ENCODE data around the gene CSMD2.

CSMD2 gene

DNA sequence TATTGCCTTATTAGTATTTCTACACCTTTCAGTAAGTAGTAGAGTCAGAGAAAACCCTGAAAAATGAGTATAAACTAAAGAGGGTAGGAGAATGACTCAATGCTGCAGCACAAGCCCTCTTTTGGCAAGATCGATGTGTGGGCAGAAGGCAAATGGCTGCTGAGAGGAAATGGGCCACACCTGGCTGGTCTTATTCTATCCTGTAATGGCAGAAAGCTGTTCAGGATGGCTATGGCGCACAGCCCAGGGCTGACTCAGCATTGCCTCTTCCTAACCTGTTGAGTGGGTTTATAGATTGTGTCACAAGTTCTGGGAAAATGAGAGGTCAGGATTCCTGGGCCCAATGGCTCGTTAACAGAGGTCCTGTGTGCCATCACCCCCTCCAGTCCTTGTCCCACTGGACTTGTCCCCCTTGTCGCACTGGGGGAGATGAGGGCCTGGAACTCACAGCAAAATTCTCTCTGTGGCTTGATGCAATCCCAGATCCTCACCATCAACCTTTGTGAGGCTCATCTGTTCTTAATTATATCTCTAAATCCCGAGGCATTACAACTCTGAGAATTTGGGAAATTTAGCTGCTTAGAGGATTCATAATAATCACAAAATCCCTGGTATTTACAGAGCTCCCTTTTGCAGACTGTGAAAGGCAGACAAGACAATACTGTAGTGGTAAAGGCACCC, 287.9 kb downstream of the CSMD2 start:
- Histone ChIP-seq H3K9ac (ENCODE audit: low read depth, low read length) (no peak overlapping the region), H3K36me3 (ENCODE audit: control insufficient read depth, insufficient read depth, low read length) (no peaks in the 10 kb centered on the region), H3K9me3 (ENCODE audit: control insufficient read depth, insufficient read depth, low read length) (no peaks in the 10 kb centered on the region), H3K27me3 (ENCODE audit: control insufficient read depth, insufficient read depth, low read length) (no peaks in the 10 kb centered on the region), H3K4me3 (ENCODE audit: low read depth, low read length) (no peak overlapping the region), H3K4me1 (ENCODE audit: control insufficient read depth, insufficient read depth, low read length) (no peaks in the 10 kb centered on the region)

DNA sequence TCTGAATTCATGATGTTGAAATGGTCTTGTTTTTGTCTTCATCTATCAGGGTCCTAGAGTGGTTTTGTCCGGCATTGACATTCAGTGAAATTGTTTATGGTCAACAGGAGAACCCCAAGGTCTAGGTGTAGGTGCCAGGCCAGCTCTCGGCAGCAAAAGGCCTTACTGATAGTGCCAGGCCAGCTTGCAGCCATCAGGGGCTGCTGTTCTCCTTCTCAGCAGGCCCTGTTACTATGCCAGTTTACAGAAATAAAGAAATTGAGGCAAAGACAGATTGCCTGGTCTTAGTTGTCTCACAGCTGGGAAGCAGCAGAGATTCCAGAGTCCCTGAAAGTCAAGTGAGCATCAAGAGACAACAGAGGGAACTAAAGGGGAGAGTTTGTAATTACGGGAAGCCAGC, 289.2 kb downstream of the CSMD2 start:
- H3K36me3 ChIP-seq (ENCODE audit: control insufficient read depth, insufficient read depth, low read length): no peaks in the 10 kb centered on the region
- H3K4me3 ChIP-seq (ENCODE audit: low read depth, low read length): no peak overlapping the region
- H3K4me1 ChIP-seq (ENCODE audit: control insufficient read depth, insufficient read depth, low read length): no peaks in the 10 kb centered on the region
- no peaks in the 10 kb centered on the region for H3K27me3 ChIP-seq (ENCODE audit: control insufficient read depth, insufficient read depth, low read length)
- no peaks in the 10 kb centered on the region for H3K9me3 ChIP-seq (ENCODE audit: control insufficient read depth, insufficient read depth, low read length)
- H3K9ac ChIP-seq (ENCODE audit: low read depth, low read length): no peak overlapping the region

DNA sequence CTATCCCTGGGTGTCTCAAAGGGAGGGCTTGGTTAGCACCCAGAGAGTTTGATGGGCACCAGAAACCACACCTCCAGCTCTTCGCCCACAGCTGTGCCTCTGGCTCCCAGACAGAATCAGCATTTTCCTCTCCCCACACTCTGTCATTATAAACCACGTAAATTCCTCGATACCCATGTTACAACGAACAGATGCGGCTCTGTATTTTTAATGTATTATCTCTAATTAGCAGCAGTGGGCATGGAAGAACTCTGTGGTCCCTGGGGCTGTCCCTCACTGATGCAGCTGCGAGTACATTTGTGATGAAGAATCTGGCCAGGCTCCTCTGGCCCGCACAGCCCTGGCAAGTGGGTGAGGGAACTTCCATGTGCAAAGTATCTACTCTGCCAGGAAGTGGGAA, 290.4 kb downstream of the CSMD2 start:
- no peak overlapping the region for H3K4me3 ChIP-seq (ENCODE audit: low read depth, low read length)
- no peak overlapping the region for H3K9ac ChIP-seq (ENCODE audit: low read depth, low read length)
- no peaks in the 10 kb centered on the region for H3K4me1 ChIP-seq (ENCODE audit: control insufficient read depth, insufficient read depth, low read length)
- no peaks in the 10 kb centered on the region for H3K27me3 ChIP-seq (ENCODE audit: control insufficient read depth, insufficient read depth, low read length)
- no peaks in the 10 kb centered on the region for H3K36me3 ChIP-seq (ENCODE audit: control insufficient read depth, insufficient read depth, low read length)
- no peaks in the 10 kb centered on the region for H3K9me3 ChIP-seq (ENCODE audit: control insufficient read depth, insufficient read depth, low read length)

DNA sequence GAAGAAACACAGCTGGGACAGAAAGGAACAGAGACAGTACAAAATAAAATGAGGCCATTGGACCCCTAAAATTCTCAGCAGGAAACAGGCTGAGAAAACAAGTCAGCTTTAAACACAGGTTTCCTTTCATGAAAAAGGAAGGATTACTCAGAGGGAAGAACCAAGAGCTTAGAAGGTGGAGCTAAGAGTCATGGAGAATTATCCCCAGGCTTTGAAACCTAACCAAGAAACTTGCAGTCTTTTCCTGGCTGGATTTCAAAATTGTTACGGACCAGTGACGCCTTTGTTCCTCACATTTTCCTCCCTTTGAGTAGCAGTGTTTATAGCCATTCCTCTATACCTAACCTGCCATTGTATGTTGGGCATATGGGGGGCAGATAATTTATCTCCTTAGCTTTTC, 292.3 kb downstream of the CSMD2 start:
- Histone ChIP-seq H3K4me3 (ENCODE audit: low read depth, low read length) (no peak overlapping the region), H3K4me1 (ENCODE audit: control insufficient read depth, insufficient read depth, low read length) (peaks cover 2% of the 10 kb centered on the region), H3K9ac (ENCODE audit: low read depth, low read length) (no peak overlapping the region), H3K36me3 (ENCODE audit: control insufficient read depth, insufficient read depth, low read length) (no peaks in the 10 kb centered on the region), H3K27me3 (ENCODE audit: control insufficient read depth, insufficient read depth, low read length) (no peaks in the 10 kb centered on the region), H3K9me3 (ENCODE audit: control insufficient read depth, insufficient read depth, low read length) (no peaks in the 10 kb centered on the region)

DNA sequence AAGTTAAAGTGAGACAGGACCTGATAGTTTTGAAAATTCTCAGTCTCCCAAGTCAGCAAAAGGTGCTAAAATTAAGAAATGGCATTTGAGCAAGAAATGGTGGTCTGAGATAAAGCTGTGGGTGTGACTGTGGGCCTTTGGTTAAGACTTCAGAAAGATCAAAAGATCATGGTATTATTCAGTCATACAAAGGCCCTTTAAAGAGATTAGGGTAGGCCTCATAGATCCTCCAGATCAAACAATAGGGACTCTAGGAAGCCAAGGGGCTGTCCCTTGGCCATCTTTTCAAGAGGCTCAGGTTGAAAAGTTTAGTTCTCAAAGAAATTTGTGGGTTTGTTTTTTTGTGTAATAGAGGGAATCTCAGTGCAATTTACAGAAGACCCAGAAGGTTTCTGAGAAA, 292.8 kb downstream of the CSMD2 start:
- Histone ChIP-seq H3K27me3 (ENCODE audit: control insufficient read depth, insufficient read depth, low read length) (no peaks in the 10 kb centered on the region), H3K4me1 (ENCODE audit: control insufficient read depth, insufficient read depth, low read length) (peaks cover 2% of the 10 kb centered on the region), H3K9ac (ENCODE audit: low read depth, low read length) (no peak overlapping the region), H3K9me3 (ENCODE audit: control insufficient read depth, insufficient read depth, low read length) (no peaks in the 10 kb centered on the region), H3K4me3 (ENCODE audit: low read depth, low read length) (no peak overlapping the region), H3K36me3 (ENCODE audit: control insufficient read depth, insufficient read depth, low read length) (no peaks in the 10 kb centered on the region)

DNA sequence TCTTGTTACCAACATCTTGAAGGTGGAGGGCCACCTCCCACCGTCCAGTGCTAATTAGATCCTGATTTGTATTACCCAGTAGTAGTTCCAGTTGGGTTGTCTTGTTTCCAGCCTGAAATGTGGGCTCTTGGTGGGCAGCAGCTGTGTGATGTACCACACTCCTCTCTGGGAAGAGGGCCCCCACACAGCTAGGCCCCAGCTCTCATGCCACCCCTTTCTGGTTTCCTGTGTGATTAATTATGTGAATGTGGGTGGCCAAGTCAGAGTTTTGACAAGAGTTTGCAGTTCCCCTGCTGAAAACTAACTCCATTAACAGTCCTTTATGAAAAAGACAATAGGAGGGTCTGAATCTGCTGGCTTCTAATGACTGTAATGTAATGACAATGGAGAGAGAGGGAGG, 297.3 kb downstream of the CSMD2 start:
- Histone ChIP-seq H3K4me1 (ENCODE audit: control insufficient read depth, insufficient read depth, low read length) (peaks cover 2% of the 10 kb centered on the region), H3K4me3 (ENCODE audit: low read depth, low read length) (no peak overlapping the region), H3K9me3 (ENCODE audit: control insufficient read depth, insufficient read depth, low read length) (no peaks in the 10 kb centered on the region), H3K9ac (ENCODE audit: low read depth, low read length) (no peak overlapping the region), H3K27me3 (ENCODE audit: control insufficient read depth, insufficient read depth, low read length) (no peaks in the 10 kb centered on the region), H3K36me3 (ENCODE audit: control insufficient read depth, insufficient read depth, low read length) (no peaks in the 10 kb centered on the region)

DNA sequence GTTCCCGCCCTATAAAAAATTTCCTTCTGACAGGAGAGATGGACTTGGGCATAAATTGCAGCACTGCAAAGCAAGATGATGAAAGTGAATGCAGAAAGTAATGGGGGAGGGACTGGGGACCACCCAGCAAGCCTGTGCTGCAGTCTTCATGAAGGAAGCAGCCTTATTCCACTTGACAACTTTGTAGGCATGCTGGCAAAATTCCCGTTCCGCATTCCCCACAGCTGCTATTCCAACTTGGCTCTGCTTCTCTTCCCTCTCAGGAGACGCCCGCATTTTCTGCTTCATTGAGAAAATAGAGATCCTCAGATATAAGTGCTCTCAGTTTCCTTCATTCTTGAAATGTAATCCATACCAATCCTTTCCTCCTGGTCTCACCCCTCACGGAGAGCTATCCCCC, 298.7 kb downstream of the CSMD2 start:
- no peaks in the 10 kb centered on the region for H3K36me3 ChIP-seq (ENCODE audit: control insufficient read depth, insufficient read depth, low read length)
- H3K9ac ChIP-seq (ENCODE audit: low read depth, low read length): no peak overlapping the region
- H3K4me1 ChIP-seq (ENCODE audit: control insufficient read depth, insufficient read depth, low read length): peaks cover 2% of the 10 kb centered on the region
- no peak overlapping the region for H3K4me3 ChIP-seq (ENCODE audit: low read depth, low read length)
- H3K9me3 ChIP-seq (ENCODE audit: control insufficient read depth, insufficient read depth, low read length): no peaks in the 10 kb centered on the region
- H3K27me3 ChIP-seq (ENCODE audit: control insufficient read depth, insufficient read depth, low read length): no peaks in the 10 kb centered on the region

DNA sequence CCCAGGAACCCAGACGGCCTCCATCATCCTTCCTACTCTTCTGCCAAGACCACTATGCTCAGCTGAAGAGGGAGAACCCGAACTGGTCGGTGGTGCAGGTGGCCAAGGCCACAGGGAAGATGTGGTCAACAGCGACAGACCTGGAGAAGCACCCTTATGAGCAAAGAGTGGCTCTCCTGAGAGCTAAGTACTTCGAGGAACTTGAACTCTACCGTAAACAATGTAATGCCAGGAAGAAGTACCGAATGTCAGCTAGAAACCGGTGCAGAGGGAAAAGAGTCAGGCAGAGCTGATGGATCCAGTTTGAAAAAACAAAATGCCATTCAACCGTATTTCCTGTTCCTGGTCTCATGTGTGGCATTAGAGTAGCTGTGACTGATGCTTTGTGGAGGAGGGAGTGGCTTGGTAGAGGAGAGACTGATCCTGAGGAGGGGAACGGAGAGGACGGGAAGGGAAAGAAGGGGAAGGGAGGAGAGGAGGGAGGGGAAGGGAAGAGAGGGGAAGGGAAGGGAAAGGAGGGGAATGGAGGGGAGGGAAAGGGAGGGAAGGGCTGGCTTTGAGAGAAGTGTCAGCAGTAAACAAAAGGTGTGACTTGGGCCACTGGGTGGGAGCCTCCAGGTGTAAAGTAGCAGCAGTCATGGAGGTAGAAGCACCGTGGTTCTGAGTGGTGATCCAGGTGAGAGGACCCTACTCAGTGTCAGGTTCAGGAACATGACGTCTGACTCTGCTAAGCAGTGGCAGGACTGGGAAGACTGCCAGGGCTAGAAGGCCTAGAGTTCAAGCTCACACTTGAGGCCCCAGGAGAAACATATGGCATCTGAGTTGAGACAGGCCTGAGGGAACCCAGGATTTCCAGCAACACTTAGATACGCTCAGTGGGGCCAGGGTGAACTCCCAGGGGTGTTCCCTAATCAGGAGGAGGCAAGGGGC, 300.3 kb downstream of the CSMD2 start:
- Histone ChIP-seq H3K4me3 (ENCODE audit: low read depth, low read length) (no peak overlapping the region), H3K4me1 (ENCODE audit: control insufficient read depth, insufficient read depth, low read length) (peaks cover 2% of the 10 kb centered on the region), H3K27me3 (ENCODE audit: control insufficient read depth, insufficient read depth, low read length) (no peaks in the 10 kb centered on the region), H3K9me3 (ENCODE audit: control insufficient read depth, insufficient read depth, low read length) (no peaks in the 10 kb centered on the region), H3K9ac (ENCODE audit: low read depth, low read length) (no peak overlapping the region), H3K36me3 (ENCODE audit: control insufficient read depth, insufficient read depth, low read length) (no peaks in the 10 kb centered on the region)

DNA sequence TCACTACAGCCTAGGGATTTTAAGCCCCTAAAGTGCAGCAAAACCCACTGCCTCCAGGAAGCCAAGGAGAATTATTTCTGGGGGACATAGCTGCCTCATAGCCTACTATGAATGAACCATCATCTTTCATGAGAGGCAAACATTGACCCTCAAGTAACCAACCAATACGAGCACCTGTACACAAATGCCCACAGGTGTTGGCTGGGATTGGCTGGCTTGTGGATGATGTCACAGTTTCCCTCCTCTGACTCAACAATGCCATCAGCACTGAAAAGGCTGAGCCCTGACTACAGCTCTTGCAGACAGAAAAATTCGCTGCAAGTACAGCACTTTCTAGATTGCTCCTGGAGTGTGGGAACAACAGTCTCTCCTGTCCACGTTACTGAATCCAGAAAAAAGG, 301.3 kb downstream of the CSMD2 start, which contains the start of gene HMGB4:
Gene HMGB4, plus strand, starts transcription at position 301 of the 400 bp plus-strand sequence. CDS start 113 bp downstream, outside the sequence.
- Histone ChIP-seq H3K4me3 (ENCODE audit: low read depth, low read length) (no peak within 1 kb of the TSS), H3K4me1 (ENCODE audit: control insufficient read depth, insufficient read depth, low read length) (peaks cover 2% of the 10 kb centered on the region), H3K27me3 (ENCODE audit: control insufficient read depth, insufficient read depth, low read length) (no peaks in the 10 kb centered on the region), H3K36me3 (ENCODE audit: control insufficient read depth, insufficient read depth, low read length) (no peaks in the 10 kb centered on the region), H3K9ac (ENCODE audit: low read depth, low read length) (no peak within 1 kb of the TSS), H3K9me3 (ENCODE audit: control insufficient read depth, insufficient read depth, low read length) (no peaks in the 10 kb centered on the region)

DNA sequence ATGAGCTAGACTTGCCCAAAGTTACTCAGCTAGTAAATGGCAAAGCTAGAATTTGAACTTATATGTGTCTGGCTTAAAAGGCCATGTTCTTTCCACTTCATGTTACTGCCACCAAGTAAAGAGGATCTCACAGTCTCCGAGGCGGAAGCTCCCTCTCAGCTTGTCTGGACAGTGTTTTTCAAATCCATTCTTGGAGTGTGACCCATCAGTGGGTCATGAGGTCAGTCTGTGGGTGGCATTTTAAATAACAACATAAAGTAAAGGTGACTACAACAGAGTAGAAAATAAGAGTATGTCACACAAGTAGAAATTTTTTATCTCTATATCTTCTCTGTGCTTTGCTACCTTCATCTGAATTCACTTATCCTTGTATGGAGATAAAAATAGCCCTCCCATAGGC, 304.4 kb downstream of the CSMD2 start:
- no peaks in the 10 kb centered on the region for H3K4me1 ChIP-seq (ENCODE audit: control insufficient read depth, insufficient read depth, low read length)
- no peaks in the 10 kb centered on the region for H3K36me3 ChIP-seq (ENCODE audit: control insufficient read depth, insufficient read depth, low read length)
- no peak overlapping the region for H3K4me3 ChIP-seq (ENCODE audit: low read depth, low read length)
- no peaks in the 10 kb centered on the region for H3K27me3 ChIP-seq (ENCODE audit: control insufficient read depth, insufficient read depth, low read length)
- H3K9me3 ChIP-seq (ENCODE audit: control insufficient read depth, insufficient read depth, low read length): no peaks in the 10 kb centered on the region
- H3K9ac ChIP-seq (ENCODE audit: low read depth, low read length): no peak overlapping the region

DNA sequence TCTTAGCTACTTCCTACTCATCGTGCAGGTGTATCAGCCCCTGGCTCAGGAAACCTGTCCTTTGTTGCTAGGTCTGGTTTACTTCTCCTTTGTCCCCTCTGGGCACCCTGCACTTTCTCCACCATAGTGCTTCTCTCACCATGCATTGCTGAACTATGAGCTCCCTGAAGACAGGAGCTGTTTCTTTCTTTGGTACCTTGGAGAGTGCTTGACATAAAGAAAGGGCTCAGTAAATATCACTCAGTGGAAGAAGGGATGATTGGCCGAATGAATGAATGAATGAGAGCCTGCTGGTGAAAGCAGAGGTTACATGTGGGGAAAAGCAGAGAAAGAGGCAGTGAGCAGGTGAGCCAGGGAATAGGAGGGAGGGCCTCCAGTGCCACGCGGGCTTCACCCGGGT, 310.9 kb downstream of the CSMD2 start:
- H3K4me1 ChIP-seq (ENCODE audit: control insufficient read depth, insufficient read depth, low read length): peaks cover 4% of the 10 kb centered on the region
- no peaks in the 10 kb centered on the region for H3K36me3 ChIP-seq (ENCODE audit: control insufficient read depth, insufficient read depth, low read length)

DNA sequence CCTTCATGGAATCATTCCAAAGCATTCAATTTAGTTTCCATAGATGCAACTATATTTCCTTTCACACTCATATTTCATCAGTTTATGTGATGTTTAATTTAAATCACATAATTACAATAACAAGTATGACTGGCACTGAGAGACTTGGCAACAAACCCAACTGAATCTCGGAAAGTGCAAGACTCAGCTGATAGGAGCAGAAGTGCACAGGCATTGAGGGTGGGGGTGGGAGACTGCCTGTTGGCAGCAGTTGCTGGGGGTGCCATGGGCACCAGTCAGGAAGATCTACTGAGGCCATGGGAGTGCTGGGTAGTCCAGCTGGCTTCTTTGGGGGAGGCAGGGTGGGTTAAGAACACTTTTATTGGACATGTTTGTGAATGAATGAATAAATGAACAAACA, 311.6 kb downstream of the CSMD2 start:
- H3K36me3 ChIP-seq (ENCODE audit: control insufficient read depth, insufficient read depth, low read length): no peaks in the 10 kb centered on the region

More for the DNA sequence above, 310.9 kb downstream of the CSMD2 start:
- H3K4me3 ChIP-seq (ENCODE audit: low read depth, low read length): no peak overlapping the region
- H3K27me3 ChIP-seq (ENCODE audit: control insufficient read depth, insufficient read depth, low read length): no peaks in the 10 kb centered on the region
- no peak overlapping the region for H3K9ac ChIP-seq (ENCODE audit: low read depth, low read length)
- no peaks in the 10 kb centered on the region for H3K9me3 ChIP-seq (ENCODE audit: control insufficient read depth, insufficient read depth, low read length)

More for the DNA sequence above, 311.6 kb downstream of the CSMD2 start:
- Histone ChIP-seq H3K4me1 (ENCODE audit: control insufficient read depth, insufficient read depth, low read length) (peaks cover 9% of the 10 kb centered on the region), H3K4me3 (ENCODE audit: low read depth, low read length) (no peak overlapping the region), H3K9me3 (ENCODE audit: control insufficient read depth, insufficient read depth, low read length) (no peaks in the 10 kb centered on the region), H3K9ac (ENCODE audit: low read depth, low read length) (no peak overlapping the region), H3K27me3 (ENCODE audit: control insufficient read depth, insufficient read depth, low read length) (no peaks in the 10 kb centered on the region)
